OCI-LY1 (cell line): ENCODE results near the gene GOLPH3.

Experiments used
- H2AFZ ChIP-seq: fragments of 200-600 bp; sonication (generic), shearing (Covaris generic); 2 replicates; pipeline ENCODE4 v1.6.0; 2014; ENCODE audit warnings: antibody characterized with exemption, mild to moderate bottlenecking, low read length
- H3F3A ChIP-seq: fragments of 200-600 bp; sonication (generic), shearing (Covaris generic); 2 replicates; pipeline ENCODE4 v1.6.0; 2014; ENCODE audit warnings: mild to moderate bottlenecking, antibody characterized with exemption, low read length, moderate library complexity; ENCODE audit not compliant: insufficient read depth
- H3K27ac ChIP-seq: fragments of 200-600 bp; sonication (generic); 2 replicates; pipeline ENCODE4 v1.5.1; 2014; ENCODE audit warnings: low read length, mixed run types, mild to moderate bottlenecking, low read depth; ENCODE audit not compliant: poor library complexity, severe bottlenecking
- H3K27me3 ChIP-seq: fragments of 200-600 bp; sonication (generic); 2 replicates; pipeline ENCODE4 v1.6.0; 2014; ENCODE audit warnings: antibody characterized with exemption, mild to moderate bottlenecking, low read length, moderate library complexity; ENCODE audit not compliant: insufficient read depth
- H3K36me3 ChIP-seq: fragments of 200-600 bp; sonication (generic); 2 replicates; pipeline ENCODE4 v1.6.1; 2014; ENCODE audit warnings: mild to moderate bottlenecking, antibody characterized with exemption, low read length, moderate library complexity, mixed read lengths; ENCODE audit not compliant: insufficient read depth
- H3K4me1 ChIP-seq: fragments of 200-600 bp; sonication (generic); 2 replicates; pipeline ENCODE4 v1.5.1; 2014; ENCODE audit warnings: mild to moderate bottlenecking, low read length, moderate library complexity; ENCODE audit not compliant: insufficient read depth, severe bottlenecking
- H3K4me2 ChIP-seq: fragments of 200-600 bp; sonication (generic), shearing (Covaris generic); 2 replicates; pipeline ENCODE4 v1.6.1; 2014; ENCODE audit warnings: low read length
- H3K4me3 ChIP-seq: fragments of 200-600 bp; sonication (generic); 2 replicates; pipeline ENCODE4 v1.5.1; 2014; ENCODE audit warnings: low read length, low read depth, mild to moderate bottlenecking, mixed read lengths; ENCODE audit not compliant: poor library complexity, severe bottlenecking
- H3K79me2 ChIP-seq: fragments of 200-600 bp; shearing (Covaris generic); 2 replicates; pipeline ENCODE4 v1.6.1; 2016; ENCODE audit warnings: mixed run types, low read length, mixed read lengths; ENCODE audit not compliant: insufficient read depth
- H3K9ac ChIP-seq: fragments of 200-600 bp; sonication (generic), shearing (Covaris generic); 2 replicates; pipeline ENCODE4 v1.6.1; 2014; ENCODE audit warnings: mild to moderate bottlenecking, low read length, mixed read lengths
- H3K9me2 ChIP-seq: fragments of 200-600 bp; sonication (generic), shearing (Covaris generic); 2 replicates; pipeline ENCODE4 v1.6.1; 2014; ENCODE audit warnings: low read depth, mild to moderate bottlenecking, low read length, mixed read lengths
- H3K9me3 ChIP-seq: fragments of 200-600 bp; shearing (Covaris generic); 2 replicates; pipeline ENCODE4 v1.6.1; 2014; ENCODE audit warnings: low read length, mixed read lengths
- H4K20me1 ChIP-seq: fragments of 200-600 bp; sonication (generic), shearing (Covaris generic); 2 replicates; pipeline ENCODE4 v1.6.0; 2016; ENCODE audit warnings: mild to moderate bottlenecking, low read length; ENCODE audit not compliant: insufficient read depth
- CTCF ChIP-seq: fragments of 200-600 bp; sonication (generic), shearing (Covaris generic); IDR thresholded peaks from 2 replicates; pipeline ENCODE4 v1.5.1; 2017; ENCODE audit warnings: mild to moderate bottlenecking, antibody characterized with exemption, low read length, moderate library complexity, mixed read lengths
- EZH2 ChIP-seq: fragments of 200-600 bp; sonication (generic), shearing (Covaris generic); IDR thresholded peaks from 2 replicates; pipeline ENCODE4 v1.8.0; 2017; ENCODE audit warnings: borderline replicate concordance, mixed run types, mild to moderate bottlenecking, antibody characterized with exemption, low read length, moderate library complexity, mixed read lengths

GOLPH3 gene

GRCh38 chr5:32170303-32171151 is 3.6 kb downstream of the GOLPH3 start:
- H3K4me2 ChIP-seq = no peak overlapping the region
- H3K36me3 ChIP-seq = peaks cover 64% of the 10 kb centered on the region
- H3K9ac ChIP-seq = no peak overlapping the region

GRCh38 chr5:32168460-32169033 is 5.6 kb downstream of the GOLPH3 start:
- H3K4me2 ChIP-seq = no peak overlapping the region
- TF ChIP-seq EZH2 (no peak), CTCF (no peak)
- H3K9me3 ChIP-seq = no peaks in the 10 kb centered on the region
- peaks cover 31% of the 10 kb centered on the region for H3K4me1 ChIP-seq
- peaks cover 71% of the 10 kb centered on the region for H3K36me3 ChIP-seq
- H3K79me2 ChIP-seq = peaks cover 91% of the 10 kb centered on the region
- H3F3A ChIP-seq = no peaks in the 10 kb centered on the region
- H3K27me3 ChIP-seq = no peaks in the 10 kb centered on the region
- H3K9ac ChIP-seq = no peak overlapping the region
- H2AFZ ChIP-seq = no peak overlapping the region
- H3K9me2 ChIP-seq = no peaks in the 10 kb centered on the region
- no peaks in the 10 kb centered on the region for H4K20me1 ChIP-seq
- no peak overlapping the region for H3K27ac ChIP-seq
- H3K4me3 ChIP-seq = no peak overlapping the region

More at GRCh38 chr5:32170303-32171151, 3.6 kb downstream of the GOLPH3 start:
- no peak overlapping the region for H3K4me3 ChIP-seq
- no peaks in the 10 kb centered on the region for H3K27me3 ChIP-seq
- H3K4me1 ChIP-seq = peaks cover 29% of the 10 kb centered on the region
- H3K79me2 ChIP-seq = peaks cover 73% of the 10 kb centered on the region
- H3K27ac ChIP-seq = peak overlapping the region; percentile 8
- TF ChIP-seq CTCF (no peak), EZH2 (no peak)
- no peaks in the 10 kb centered on the region for H3K9me2 ChIP-seq
- H4K20me1 ChIP-seq = no peaks in the 10 kb centered on the region
- H3K9me3 ChIP-seq = no peaks in the 10 kb centered on the region
- no peaks in the 10 kb centered on the region for H3F3A ChIP-seq
- no peak overlapping the region for H2AFZ ChIP-seq

- no peaks in the 10 kb centered on the region for H4K20me1 ChIP-seq
- H3F3A ChIP-seq = no peaks in the 10 kb centered on the region
- no peak overlapping the region for H3K4me2 ChIP-seq
- peaks cover 13% of the 10 kb centered on the region for H3K4me1 ChIP-seq
- no peak overlapping the region for H2AFZ ChIP-seq
- H3K79me2 ChIP-seq = peaks cover 88% of the 10 kb centered on the region
- H3K4me3 ChIP-seq = no peak overlapping the region
- H3K36me3 ChIP-seq = peaks cover 71% of the 10 kb centered on the region
- H3K9ac ChIP-seq = no peak overlapping the region
- no peaks in the 10 kb centered on the region for H3K27me3 ChIP-seq
- no peaks in the 10 kb centered on the region for H3K9me3 ChIP-seq
- H3K27ac ChIP-seq = no peak overlapping the region
- no peak for TF ChIP-seq CTCF
- TF ChIP-seq EZH2 = no peak
- no peaks in the 10 kb centered on the region for H3K9me2 ChIP-seq
These were observed 8.5 kb downstream of the GOLPH3 start for GRCh38 chr5:32165597-32165996.
